Stimulated activated CD8-positive, alpha-beta memory T cell treated with anti-CD3 and anti-CD28 coated beads, Interleukin-15, amount 100 ng/mL, for 4 hours (primary cell): ENCODE results near the gene TDRD9.

Experiments used
- DNase-seq, 2 donors: peaks; one replicate each; pipeline ENCODE4 v3.0.0-alpha.2; 2020; ENCODE audit warnings: low read depth in 2 of 2

Gene TDRD9

GRCh38 chr14:103989964-103990363 lies 61.7 kb downstream of the TDRD9 start:
- DNase-seq, result no peak

DNA sequence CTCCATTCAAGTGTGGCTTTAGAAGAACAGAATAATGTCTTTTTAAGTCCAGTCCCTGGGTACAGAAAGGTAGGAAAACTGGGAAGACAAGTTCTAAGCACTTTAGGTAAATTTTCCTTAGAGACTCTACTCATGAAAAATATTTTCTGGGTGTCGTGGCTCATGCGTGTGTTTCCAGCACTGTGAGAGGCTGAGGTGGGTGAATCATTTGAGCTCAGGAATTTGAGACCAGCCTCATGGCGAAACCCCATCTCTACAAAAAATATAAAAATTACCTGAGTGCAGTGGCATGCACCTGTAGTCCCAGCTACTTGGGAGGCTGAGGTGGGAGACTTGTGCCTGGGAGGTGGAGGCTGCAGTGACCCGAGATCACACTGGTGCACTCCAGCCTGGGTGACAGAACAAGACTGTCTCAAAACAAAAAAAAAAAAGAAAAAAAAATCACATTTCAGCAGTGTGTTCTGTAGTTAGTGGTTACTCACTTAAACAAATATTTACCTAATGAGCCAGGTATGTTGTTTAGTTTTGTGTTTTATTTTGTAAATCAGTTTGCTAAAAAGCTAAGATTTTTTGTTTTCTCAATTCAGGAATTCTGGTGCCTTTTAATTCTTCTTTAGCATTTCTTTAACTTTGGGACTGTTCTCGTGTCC lies 66.4 kb downstream of the TDRD9 start:
- no peak for DNase-seq

DNA sequence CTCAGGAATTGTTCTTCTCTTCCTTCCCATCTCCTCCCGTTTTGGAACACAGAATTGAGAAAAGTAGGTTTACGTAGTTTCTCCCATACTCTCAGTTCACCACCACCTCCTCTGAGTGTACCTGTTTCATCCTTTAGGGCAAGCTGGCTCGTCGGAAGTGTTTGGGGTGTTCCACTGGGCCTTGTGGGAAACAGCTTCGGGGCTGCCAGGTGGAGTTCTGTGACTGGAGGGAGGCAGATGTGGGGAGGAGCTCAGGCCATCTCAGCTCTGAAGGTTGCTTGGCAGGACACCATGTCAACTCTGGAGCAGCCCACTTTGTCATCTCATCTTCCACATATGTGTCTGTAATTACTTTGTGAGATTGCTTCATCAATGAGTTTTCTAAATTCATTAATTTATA lies 67.6 kb downstream of the TDRD9 start:
- DNase-seq, result no peak

GRCh38 chr14:103997391-103997790 lies 69.1 kb downstream of the TDRD9 start:
- DNase-seq, result no peak

- no peak for DNase-seq
Observed at GRCh38 chr14:103998027-103998426, 69.8 kb downstream of the TDRD9 start.

- DNase-seq, result no peak
Observed at GRCh38 chr14:103999795-104000440, 71.7 kb downstream of the TDRD9 start.

GRCh38 chr14:104001003-104001402 lies 72.7 kb downstream of the TDRD9 start:
- DNase-seq, result no peak

DNA sequence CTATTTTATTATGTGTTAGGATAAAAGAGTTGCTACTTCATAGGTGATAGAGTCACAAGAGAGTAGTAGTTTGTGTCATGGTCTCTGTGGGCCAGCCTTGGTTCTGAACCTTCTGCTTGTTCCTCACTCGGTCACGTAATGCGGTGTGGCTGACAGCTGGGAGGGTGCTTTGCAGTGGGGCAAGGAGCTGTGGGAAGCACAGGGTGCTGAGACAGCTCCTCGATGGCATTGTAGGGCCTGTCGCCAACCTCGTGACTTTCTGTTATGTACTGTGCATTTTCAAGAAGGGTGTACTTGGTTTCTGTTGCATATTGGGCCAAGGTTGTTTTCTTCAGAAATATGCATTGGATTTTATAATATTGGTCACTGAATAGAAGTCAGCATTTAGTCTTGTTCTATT lies 75.4 kb downstream of the TDRD9 start:
- DNase-seq, result no peak

DNA sequence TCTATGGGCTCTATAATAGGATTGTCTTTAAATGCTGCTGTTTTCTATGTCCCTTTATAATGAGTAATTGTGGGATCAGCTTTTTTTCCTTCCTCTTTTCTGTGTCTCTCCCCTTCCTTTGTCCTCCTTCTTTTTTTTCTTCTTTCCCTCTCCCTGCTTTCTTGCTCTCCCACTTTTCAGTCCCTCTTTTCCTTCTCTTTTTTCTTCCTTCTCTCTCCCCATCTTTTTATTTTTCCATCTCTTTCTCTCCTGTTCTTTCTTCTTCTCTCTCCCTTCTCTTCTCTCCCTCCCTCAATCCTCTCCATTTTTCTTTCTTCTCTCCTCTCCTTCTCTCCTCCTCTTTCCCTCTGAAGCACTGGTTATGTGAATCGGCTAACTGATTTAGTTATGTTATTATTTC lies 76.6 kb downstream of the TDRD9 start:
- DNase-seq, result no peak

GRCh38 chr14:104005489-104005888 lies 77.2 kb downstream of the TDRD9 start:
- no peak for DNase-seq

- no peak for DNase-seq
Observed at GRCh38 chr14:104007121-104007520, 78.9 kb downstream of the TDRD9 start.

DNA sequence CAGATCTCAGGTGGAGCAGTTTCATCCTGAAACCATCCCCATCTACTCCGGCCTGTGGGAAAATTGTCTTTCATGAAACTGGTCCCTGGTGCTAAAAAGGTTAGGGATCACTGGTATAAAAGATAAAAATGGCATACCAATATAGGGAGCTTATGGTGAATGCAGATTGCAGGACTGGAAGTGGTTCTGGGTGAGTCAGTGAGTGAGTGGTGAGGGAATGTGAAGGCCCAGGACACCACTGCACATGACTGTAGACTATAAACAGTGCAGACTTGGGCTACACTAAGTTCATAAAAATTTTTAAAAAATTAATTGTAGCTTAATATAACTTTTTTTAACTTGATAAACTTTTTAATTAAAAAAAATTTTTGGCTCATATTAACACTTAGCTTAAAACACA lies 81.0 kb downstream of the TDRD9 start:
- DNase-seq, result no peak

DNA sequence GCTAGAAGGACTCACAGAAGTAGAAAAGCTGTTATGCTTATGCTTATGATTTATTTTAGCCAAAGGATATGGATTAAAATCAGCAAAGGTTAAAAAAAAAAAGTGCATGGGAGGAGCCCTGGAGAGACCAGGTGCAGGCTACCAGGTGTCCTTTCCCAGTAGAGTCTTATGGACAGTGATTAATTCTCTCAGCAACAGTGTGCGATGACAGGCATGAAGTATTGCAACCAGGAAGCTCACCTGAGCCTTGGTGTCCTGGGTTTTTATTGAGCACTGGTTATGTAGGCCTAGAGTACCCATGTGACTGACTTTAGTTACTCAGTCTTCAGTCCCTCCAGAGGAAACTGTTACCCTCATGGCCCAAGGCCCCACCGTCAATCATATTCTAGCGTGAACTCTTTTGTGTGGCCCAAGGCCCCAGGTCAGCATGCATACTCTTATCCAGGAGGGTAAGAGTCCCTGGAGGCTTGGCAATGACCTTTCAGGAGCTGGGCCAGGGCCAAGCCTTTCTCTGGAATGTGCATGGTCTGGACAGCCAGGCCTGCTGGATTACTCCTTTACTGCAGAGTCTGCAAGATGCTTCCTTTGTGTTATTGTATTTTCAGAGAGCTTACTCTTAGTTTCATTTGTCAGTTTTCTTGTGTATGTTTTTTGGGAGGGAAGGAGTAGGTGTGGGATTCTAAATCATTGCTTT lies 83.7 kb downstream of the TDRD9 start:
- DNase-seq, result no peak

GRCh38 chr14:104014764-104015163 lies 86.5 kb downstream of the TDRD9 start:
- no peak for DNase-seq

- no peak for DNase-seq
Observed at GRCh38 chr14:104016873-104017650, 88.8 kb downstream of the TDRD9 start.

GRCh38 chr14:104019029-104019428 lies 90.8 kb downstream of the TDRD9 start:
- DNase-seq, result no peak

DNA sequence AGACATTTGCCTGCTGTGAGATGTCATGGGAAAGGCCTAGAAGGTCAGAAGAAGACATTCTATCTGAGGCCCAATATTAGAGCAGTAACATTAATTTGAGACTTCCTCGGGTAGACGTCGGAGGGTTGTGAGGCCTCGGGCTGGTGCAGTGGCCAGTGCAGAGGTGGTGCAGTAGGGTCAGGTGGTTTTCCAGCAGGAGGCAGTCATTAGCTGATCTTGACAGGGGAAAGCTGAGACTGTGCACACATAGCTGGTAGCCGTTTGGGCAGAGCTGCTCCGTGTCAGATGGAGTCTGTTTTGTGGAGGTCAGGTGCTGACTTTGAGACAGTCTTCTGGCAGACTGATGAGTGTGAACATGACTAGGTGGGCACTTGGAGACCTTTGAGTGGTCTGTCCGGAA lies 91.5 kb downstream of the TDRD9 start:
- no peak for DNase-seq

GRCh38 chr14:104020471-104020870 lies 92.2 kb downstream of the TDRD9 start:
- no peak for DNase-seq

DNA sequence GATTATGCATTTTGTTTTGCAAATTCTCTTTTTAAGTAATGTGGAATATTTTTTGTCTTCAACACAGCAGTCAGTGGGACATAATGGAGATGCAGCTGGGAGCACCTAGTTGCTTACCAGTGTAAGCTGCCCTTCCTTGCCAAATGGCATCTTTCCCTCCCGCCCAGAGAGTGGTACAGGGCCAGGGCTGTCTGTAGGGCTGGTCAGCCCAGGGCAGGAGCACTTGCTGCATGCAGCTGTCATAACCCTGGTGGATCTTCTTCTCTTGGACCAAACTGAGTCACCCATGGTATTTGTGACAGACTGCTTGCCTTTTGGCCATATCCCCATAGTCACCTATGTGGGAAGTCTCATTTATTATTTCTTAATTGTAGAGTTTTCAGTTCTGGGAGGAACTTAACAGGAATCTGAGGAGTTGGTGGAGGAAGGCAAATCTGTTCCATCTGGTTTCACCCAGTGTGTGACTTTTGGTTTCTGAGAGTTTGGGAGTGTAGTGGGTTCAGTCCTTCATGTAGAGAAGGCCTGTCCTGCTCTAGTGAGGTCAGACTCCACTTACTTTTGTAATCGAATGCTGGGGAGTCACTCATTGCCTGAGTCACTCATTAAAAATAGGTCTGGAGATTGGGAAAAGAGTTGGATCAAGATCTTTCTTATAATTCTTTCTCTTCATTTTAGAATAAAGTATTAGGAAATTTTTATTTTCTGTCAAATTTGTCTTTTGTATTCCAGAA lies 95.2 kb downstream of the TDRD9 start:
- DNase-seq, result no peak

GRCh38 chr14:104025534-104025933 lies 97.3 kb downstream of the TDRD9 start:
- DNase-seq, result no peak

GRCh38 chr14:104026024-104026423 lies 97.8 kb downstream of the TDRD9 start:
- DNase-seq, result no peak

DNA sequence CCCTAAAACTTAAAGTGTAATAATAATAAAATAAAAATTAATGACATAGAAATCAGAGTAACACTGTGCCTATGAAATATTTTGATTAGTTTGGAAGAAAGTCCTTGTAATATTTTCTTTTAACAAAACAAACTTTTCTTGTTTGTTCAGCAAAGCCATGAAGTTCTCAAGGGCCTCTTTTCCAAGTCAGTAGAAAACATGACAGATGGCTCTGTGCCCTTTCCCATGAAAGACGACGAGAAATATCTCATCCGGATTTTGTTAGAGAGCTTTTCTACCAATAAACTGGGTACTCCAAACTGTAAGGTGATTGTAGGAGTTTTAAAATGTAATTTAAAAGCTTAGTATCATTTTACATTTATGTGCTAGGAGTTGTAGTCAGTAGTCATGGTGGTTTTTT lies 102.7 kb downstream of the TDRD9 start:
- DNase-seq, result no peak
